Lower lobe of right lung (tissue), 2 donors: ENCODE data around the gene LRRC4C. TPM values are rescaled to one million over a fixed set of nuclear protein-coding genes. Genes with fewer than 3 reads are reported as not detected.

Experiments used
- ATAC-seq, 2 donors: fragments of 200-7000 bp; cut with Tn5 transposase; one replicate each; pipeline ENCODE4 v1.9.1; 2020 to 2022; ENCODE audit warnings: mild to moderate bottlenecking in 2 of 2, moderate library complexity in 2 of 2
- DNase-seq: peaks from one replicate; pipeline ENCODE4 v3.0.0-alpha.2; 2020
- H3K27ac ChIP-seq: fragments of 200-600 bp; one replicate; pipeline ENCODE4 v1.8.0; 2022
- H3K27me3 ChIP-seq: fragments of 200-600 bp; one replicate; pipeline ENCODE4 v1.8.0; 2022; ENCODE audit warnings: low read depth
- H3K36me3 ChIP-seq: fragments of 200-600 bp; one replicate; pipeline ENCODE4 v1.8.0; 2022; ENCODE audit warnings: mild to moderate bottlenecking
- H3K4me1 ChIP-seq: fragments of 200-600 bp; one replicate; pipeline ENCODE4 v1.8.0; 2022
- H3K4me3 ChIP-seq: fragments of 200-600 bp; one replicate; pipeline ENCODE4 v1.8.0; 2022; ENCODE audit warnings: mild to moderate bottlenecking
- H3K9me3 ChIP-seq: fragments of 200-600 bp; one replicate; pipeline ENCODE4 v1.8.0; 2022
- intact Hi-C: fragments of 100-400 bp; cut with DNase I; formaldehyde crosslinking; loops from one replicate; pipeline ENCODE4 v1.11.0; 2022
- total RNA-seq: library from RNA; stranded (reverse); fragmentation: NEBNext Ultra II Directional; extraction: Animal tissue kit (Norgen Biotek cat#: 25700); gene quantifications from one replicate; pipeline ENCODE4 v1.2.1, GENCODE V29; 2021
- TF ChIP-seq, protein P1 (sequence below): fragments of 200-600 bp; IDR thresholded peaks from one replicate; pipeline ENCODE4 v1.8.0; 2022; ENCODE audit warnings: antibody characterized with exemption, mild to moderate bottlenecking
- donor health status: DM: no; HTN: yes; CAD: no; lungs with severe emphysema.

Gene LRRC4C
- total RNA-seq, 1 donor from 2014 or later = 0.86 TPM

DNA sequence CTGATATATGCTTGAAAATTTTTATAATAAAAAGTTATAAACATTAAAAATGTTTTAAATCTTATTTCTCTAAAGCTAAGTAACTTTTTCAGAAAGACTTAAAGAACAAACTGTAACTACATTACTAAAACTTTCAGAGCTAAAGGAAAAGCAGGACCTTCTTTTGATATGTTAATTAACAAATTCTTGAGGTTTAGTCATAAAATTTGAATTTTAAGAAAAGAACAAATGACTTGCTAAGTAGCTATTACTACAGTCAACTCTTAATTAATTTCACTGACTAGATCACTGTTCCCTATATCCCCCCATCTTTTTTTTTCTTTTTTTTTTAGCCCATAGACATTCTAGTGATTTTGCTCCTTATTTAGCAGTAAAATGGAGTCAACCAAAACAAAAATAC lies 344.4 kb downstream of the LRRC4C start:
- TF ChIP-seq, protein P1, sequence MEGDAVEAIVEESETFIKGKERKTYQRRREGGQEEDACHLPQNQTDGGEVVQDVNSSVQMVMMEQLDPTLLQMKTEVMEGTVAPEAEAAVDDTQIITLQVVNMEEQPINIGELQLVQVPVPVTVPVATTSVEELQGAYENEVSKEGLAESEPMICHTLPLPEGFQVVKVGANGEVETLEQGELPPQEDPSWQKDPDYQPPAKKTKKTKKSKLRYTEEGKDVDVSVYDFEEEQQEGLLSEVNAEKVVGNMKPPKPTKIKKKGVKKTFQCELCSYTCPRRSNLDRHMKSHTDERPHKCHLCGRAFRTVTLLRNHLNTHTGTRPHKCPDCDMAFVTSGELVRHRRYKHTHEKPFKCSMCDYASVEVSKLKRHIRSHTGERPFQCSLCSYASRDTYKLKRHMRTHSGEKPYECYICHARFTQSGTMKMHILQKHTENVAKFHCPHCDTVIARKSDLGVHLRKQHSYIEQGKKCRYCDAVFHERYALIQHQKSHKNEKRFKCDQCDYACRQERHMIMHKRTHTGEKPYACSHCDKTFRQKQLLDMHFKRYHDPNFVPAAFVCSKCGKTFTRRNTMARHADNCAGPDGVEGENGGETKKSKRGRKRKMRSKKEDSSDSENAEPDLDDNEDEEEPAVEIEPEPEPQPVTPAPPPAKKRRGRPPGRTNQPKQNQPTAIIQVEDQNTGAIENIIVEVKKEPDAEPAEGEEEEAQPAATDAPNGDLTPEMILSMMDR = no peak
- no peaks in the 10 kb centered on the region for H3K4me1 ChIP-seq
- intact Hi-C loops = no loop called here
- DNase-seq (no peak), ATAC-seq (no peak)
- H3K36me3 ChIP-seq = no peaks in the 10 kb centered on the region
- no peak overlapping the region for H3K4me3 ChIP-seq
- H3K27ac ChIP-seq = no peak overlapping the region
- H3K9me3 ChIP-seq = no peaks in the 10 kb centered on the region
- H3K27me3 ChIP-seq = no peaks in the 10 kb centered on the region

DNA sequence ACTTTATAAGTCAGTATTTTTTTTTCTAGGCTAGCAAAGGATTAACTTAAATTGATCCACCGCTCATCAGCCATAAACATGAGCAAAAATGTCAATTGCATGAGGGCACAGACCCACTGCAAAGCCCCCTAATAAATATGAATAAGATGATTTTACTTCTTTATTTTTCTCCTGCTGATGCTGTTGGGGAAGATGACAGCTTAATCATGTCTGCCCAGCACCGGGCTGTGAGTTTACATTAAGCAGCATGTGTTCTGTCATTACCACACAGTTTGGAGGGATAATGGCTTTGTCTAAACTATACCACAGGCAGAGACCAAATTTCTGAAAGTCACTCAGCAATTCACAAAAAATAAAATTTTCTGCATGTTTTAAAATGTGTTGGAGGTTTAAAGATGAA lies 346.3 kb downstream of the LRRC4C start:
- Histone ChIP-seq H3K4me1 (no peaks in the 10 kb centered on the region), H3K4me3 (no peak overlapping the region), H3K9me3 (no peaks in the 10 kb centered on the region), H3K36me3 (no peaks in the 10 kb centered on the region), H3K27me3 (no peaks in the 10 kb centered on the region), H3K27ac (no peak overlapping the region)
- ATAC-seq (no peak), DNase-seq (no peak)
- intact Hi-C loops = no loop called here
- TF ChIP-seq, protein P1 = no peak

DNA sequence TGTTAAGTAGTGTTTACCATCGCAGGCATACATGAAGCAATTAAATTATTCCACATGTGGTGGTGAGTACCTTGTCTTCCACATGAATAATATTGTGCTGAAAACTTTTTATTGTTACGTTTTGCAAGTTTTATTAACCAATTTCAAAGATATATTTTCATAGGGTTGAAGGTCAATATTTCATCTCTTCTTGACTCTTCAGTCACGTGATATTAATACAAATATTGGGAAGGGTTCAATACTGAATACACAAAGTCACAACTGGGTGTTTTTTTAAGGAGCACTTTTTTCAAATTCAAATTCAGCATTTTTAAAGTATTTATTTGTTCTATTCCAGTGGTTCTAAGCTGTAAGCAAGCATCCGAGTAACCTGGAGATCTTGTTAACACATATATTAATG lies 348.9 kb downstream of the LRRC4C start:
- Histone ChIP-seq H3K4me1 (no peaks in the 10 kb centered on the region), H3K36me3 (no peaks in the 10 kb centered on the region), H3K27ac (no peak overlapping the region), H3K27me3 (no peaks in the 10 kb centered on the region), H3K4me3 (no peak overlapping the region), H3K9me3 (no peaks in the 10 kb centered on the region)
- intact Hi-C loops = no loop called here
- no peak for DNase-seq
- ATAC-seq = no peak
- TF ChIP-seq, protein P1 = no peak

DNA sequence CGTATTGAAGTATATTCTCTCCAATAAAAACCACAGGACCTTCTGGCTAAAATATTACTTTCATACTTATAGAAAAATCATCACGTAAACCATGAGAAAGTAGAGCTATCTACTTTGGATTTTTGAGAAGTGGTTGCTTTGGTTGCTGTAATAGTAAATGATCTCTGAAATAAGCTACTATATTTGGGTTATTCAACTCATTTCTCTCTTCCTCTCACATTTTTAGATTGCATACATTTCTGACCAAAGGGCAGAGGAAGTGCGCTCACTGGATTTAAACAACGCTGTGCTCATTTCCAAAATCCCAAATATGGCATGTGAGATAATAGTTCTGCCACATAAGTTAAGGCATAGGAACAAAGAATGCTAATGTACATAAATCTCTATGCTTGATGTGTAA lies 357.0 kb downstream of the LRRC4C start:
- H3K36me3 ChIP-seq = no peaks in the 10 kb centered on the region
- no peak for ATAC-seq
- H3K4me3 ChIP-seq = no peak overlapping the region
- DNase-seq = no peak
- no peaks in the 10 kb centered on the region for H3K4me1 ChIP-seq
- H3K27ac ChIP-seq = no peak overlapping the region
- no peaks in the 10 kb centered on the region for H3K27me3 ChIP-seq
- intact Hi-C loops = no loop called here
- TF ChIP-seq, protein P1 = no peak
- H3K9me3 ChIP-seq = no peaks in the 10 kb centered on the region

DNA sequence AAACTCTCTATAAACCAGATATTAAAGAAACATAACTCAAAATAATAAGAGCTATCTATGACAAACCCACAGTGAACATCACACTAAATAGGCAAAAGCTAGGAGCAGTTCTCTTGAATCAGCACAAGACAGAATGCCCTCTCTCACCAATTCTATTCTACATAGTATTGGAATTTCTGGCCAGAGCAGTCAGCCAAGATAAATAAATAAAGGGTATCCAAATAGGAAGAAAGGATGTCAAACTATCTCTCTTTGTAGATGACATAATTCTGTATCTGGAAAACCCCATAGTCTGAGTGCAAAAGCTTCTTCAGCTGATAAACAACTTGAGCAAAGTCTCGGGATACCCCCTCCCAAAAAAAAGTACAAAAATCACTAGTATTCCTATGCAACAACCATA lies 359.8 kb downstream of the LRRC4C start:
- H3K27me3 ChIP-seq = no peaks in the 10 kb centered on the region
- TF ChIP-seq, protein P1 = no peak
- intact Hi-C loops = no loop called here
- no peak overlapping the region for H3K27ac ChIP-seq
- H3K36me3 ChIP-seq = no peaks in the 10 kb centered on the region
- H3K4me3 ChIP-seq = no peak overlapping the region
- DNase-seq (no peak), ATAC-seq (no peak)
- no peaks in the 10 kb centered on the region for H3K9me3 ChIP-seq
- no peaks in the 10 kb centered on the region for H3K4me1 ChIP-seq

DNA sequence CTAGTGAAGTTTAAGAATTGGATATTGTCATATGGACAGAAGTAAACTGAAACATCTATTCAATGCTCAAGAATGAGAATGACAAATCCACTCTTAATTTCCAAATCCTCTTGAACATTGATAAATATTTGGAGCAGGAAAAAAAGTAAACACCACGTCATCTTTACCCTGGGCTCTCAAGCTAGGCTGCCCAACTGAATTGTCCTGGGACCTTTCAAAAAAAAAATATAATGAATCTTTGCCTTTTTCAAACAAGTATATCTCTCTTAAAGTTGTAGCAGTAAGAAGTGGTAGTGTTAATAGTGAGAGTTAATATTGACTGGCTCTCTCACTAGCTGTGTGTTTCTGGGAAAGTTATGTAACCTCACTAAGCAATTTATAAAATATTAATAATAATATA lies 374.3 kb downstream of the LRRC4C start:
- no peak for DNase-seq
- Histone ChIP-seq H3K27me3 (no peaks in the 10 kb centered on the region), H3K4me3 (no peak overlapping the region), H3K36me3 (no peaks in the 10 kb centered on the region), H3K9me3 (no peaks in the 10 kb centered on the region), H3K27ac (no peak overlapping the region), H3K4me1 (no peaks in the 10 kb centered on the region)
- intact Hi-C loops = no loop called here
- ATAC-seq = peak in 1 of 2 donors; percentile 72
- TF ChIP-seq, protein P1 = no peak
